Neural progenitor cell (in vitro differentiated cells): ENCODE data around the gene GPX3. TPM values are rescaled to one million over a fixed set of nuclear protein-coding genes. Genes with fewer than 3 reads are reported as not detected.

Experiments
- DNase-seq: peaks from one replicate; pipeline ENCODE4 v3.0.0-alpha.2; 2016; ENCODE audit warnings: low spot score
- H2AFZ ChIP-seq: fragments of 200-600 bp; sonication (generic); replicated peaks from 2 replicates; pipeline ENCODE4 v1.6.1; 2016; ENCODE audit warnings: antibody characterized with exemption
- H3F3A ChIP-seq: fragments of 200-600 bp; sonication (generic); 2 replicates; pipeline ENCODE4 v1.6.1; 2016; ENCODE audit warnings: antibody characterized with exemption, low read depth
- H3K27ac ChIP-seq: fragments of 200-600 bp; sonication (generic); 2 replicates; pipeline ENCODE4 v1.5.1; 2016; ENCODE audit warnings: mild to moderate bottlenecking
- H3K27me3 ChIP-seq: fragments of 200-600 bp; sonication (generic); 2 replicates; pipeline ENCODE4 v1.6.1; 2016; ENCODE audit warnings: mild to moderate bottlenecking, moderate library complexity
- H3K36me3 ChIP-seq: fragments of 200-600 bp; sonication (generic); 2 replicates; pipeline ENCODE4 v1.5.1; 2016
- H3K4me1 ChIP-seq: fragments of 200-600 bp; sonication (generic); 2 replicates; pipeline ENCODE4 v1.6.1; 2016; ENCODE audit warnings: mixed run types
- H3K4me2 ChIP-seq: fragments of 200-600 bp; sonication (generic); 2 replicates; pipeline ENCODE4 v1.6.1; 2016
- H3K4me3 ChIP-seq: fragments of 200-600 bp; sonication (generic); 2 replicates; pipeline ENCODE4 v1.5.1; 2016
- H3K79me2 ChIP-seq: fragments of 200-600 bp; sonication (generic); 2 replicates; pipeline ENCODE4 v1.6.1; 2016; ENCODE audit warnings: low read depth
- H3K9ac ChIP-seq: fragments of 200-600 bp; sonication (generic); 2 replicates; pipeline ENCODE4 v1.6.1; 2016
- H3K9me3 ChIP-seq: fragments of 200-600 bp; sonication (generic); 2 replicates; pipeline ENCODE4 v1.5.1; 2016; ENCODE audit warnings: low read depth
- H4K20me1 ChIP-seq: fragments of 200-600 bp; sonication (generic); 2 replicates; pipeline ENCODE4 v1.6.1; 2016; ENCODE audit warnings: low read depth
- H3K27ac Mint-ChIP-seq: 3 replicates; pipeline ENCODE4 v1.8.0; 2021; ENCODE audit warnings: mixed read lengths
- H3K27me3 Mint-ChIP-seq: 2 replicates; pipeline ENCODE4 v1.8.0; 2022; ENCODE audit warnings: low read depth, mild to moderate bottlenecking, inconsistent platforms, moderate library complexity, mixed read lengths; ENCODE audit not compliant: insufficient read depth
- H3K36me3 Mint-ChIP-seq: 3 replicates; pipeline ENCODE4 v1.8.0; 2021; ENCODE audit warnings: mixed read lengths
- H3K4me1 Mint-ChIP-seq: 3 replicates; pipeline ENCODE4 v1.8.0; 2021; ENCODE audit warnings: mixed read lengths
- H3K4me3 Mint-ChIP-seq: 3 replicates; pipeline ENCODE4 v1.8.0; 2021; ENCODE audit warnings: mild to moderate bottlenecking, moderate library complexity, mixed read lengths
- H3K9me3 Mint-ChIP-seq: 3 replicates; pipeline ENCODE4 v1.8.0; 2020; ENCODE audit warnings: mixed read lengths
- CTCF ChIP-seq: fragments of 200-600 bp; sonication (generic); IDR thresholded peaks from 2 replicates; pipeline ENCODE4 v1.5.1; 2017; ENCODE audit warnings: antibody characterized with exemption, mild to moderate bottlenecking
- EZH2 ChIP-seq: fragments of 200-600 bp; sonication (generic); IDR thresholded peaks from 2 replicates; pipeline ENCODE4 v1.6.1; 2017; ENCODE audit warnings: antibody characterized with exemption, mild to moderate bottlenecking, moderate library complexity
- EZH2phosphoT487 ChIP-seq: fragments of 200-600 bp; sonication (generic); IDR thresholded peaks from 2 replicates; pipeline ENCODE4 v1.6.1; 2017; ENCODE audit warnings: antibody characterized with exemption
- total RNA-seq: library from RNA; depleted of rRNA; stranded (reverse); fragments of >200 nt; gene quantifications from 2 replicates; pipeline ENCODE4 v1.2.3, GENCODE V29; 2015; ENCODE audit warnings: low replicate concordance

Gene GPX3
- total RNA-seq, 1 donor from 2014 or later = 17.9 TPM

- H3K4me1 Mint-ChIP-seq = peaks cover 10% of the 10 kb centered on the region
- H3K9me3 Mint-ChIP-seq = peaks cover 2% of the 10 kb centered on the region
Measured at GRCh38 chr5:151063142-151063989, 43.0 kb downstream of the GPX3 start.

GRCh38 chr5:151064916-151065499, 44.6 kb downstream of the GPX3 start:
- Histone ChIP-seq H2AFZ (no peak overlapping the region), H3K9ac (no peak overlapping the region), H3K9me3 (no peaks in the 10 kb centered on the region), H3K4me1 (no peaks in the 10 kb centered on the region), H3K79me2 (peaks cover 6% of the 10 kb centered on the region), H3K36me3 (no peaks in the 10 kb centered on the region), H3F3A (no peaks in the 10 kb centered on the region), H3K27me3 (no peaks in the 10 kb centered on the region), H3K4me3 (no peak overlapping the region), H3K4me2 (no peak overlapping the region), H3K27ac (no peak overlapping the region), H4K20me1 (peaks cover 39% of the 10 kb centered on the region)
- H3K36me3 Mint-ChIP-seq = peaks cover 7% of the 10 kb centered on the region
- H3K27me3 Mint-ChIP-seq = no peaks in the 10 kb centered on the region
- no peak overlapping the region for H3K27ac Mint-ChIP-seq
- H3K4me1 Mint-ChIP-seq = peaks cover 10% of the 10 kb centered on the region
- peaks cover 2% of the 10 kb centered on the region for H3K9me3 Mint-ChIP-seq
- TF ChIP-seq EZH2phosphoT487 (no peak), EZH2 (no peak), CTCF (no peak)
- no peak for DNase-seq
- H3K4me3 Mint-ChIP-seq = no peak overlapping the region

More at GRCh38 chr5:151063142-151063989, 43.0 kb downstream of the GPX3 start:
- H3K27ac Mint-ChIP-seq = peak overlapping the region; percentile 26
- no peak overlapping the region for H2AFZ ChIP-seq
- DNase-seq = no peak
- H3K4me3 Mint-ChIP-seq = no peak overlapping the region
- H3K27me3 ChIP-seq = no peaks in the 10 kb centered on the region
- H3K9ac ChIP-seq = no peak overlapping the region
- H3K27ac ChIP-seq = no peak overlapping the region
- H3K4me3 ChIP-seq = no peak overlapping the region
- H3K4me1 ChIP-seq = no peaks in the 10 kb centered on the region
- H3K27me3 Mint-ChIP-seq = no peaks in the 10 kb centered on the region
- no peaks in the 10 kb centered on the region for H3K36me3 ChIP-seq
- H3F3A ChIP-seq = no peaks in the 10 kb centered on the region
- peaks cover 22% of the 10 kb centered on the region for H4K20me1 ChIP-seq
- peaks cover 13% of the 10 kb centered on the region for H3K36me3 Mint-ChIP-seq
- no peak overlapping the region for H3K4me2 ChIP-seq
- peaks cover 6% of the 10 kb centered on the region for H3K79me2 ChIP-seq
- H3K9me3 ChIP-seq = no peaks in the 10 kb centered on the region
- no peak for TF ChIP-seq CTCF
- TF ChIP-seq EZH2phosphoT487 = no peak
- TF ChIP-seq EZH2 = no peak

- no peak overlapping the region for H3K4me3 Mint-ChIP-seq
- H3K9me3 Mint-ChIP-seq = peaks cover 2% of the 10 kb centered on the region
- Histone ChIP-seq H3K27ac (no peak overlapping the region), H3K9ac (no peak overlapping the region), H3K4me2 (no peak overlapping the region), H3K36me3 (no peaks in the 10 kb centered on the region), H3K27me3 (no peaks in the 10 kb centered on the region), H4K20me1 (peaks cover 45% of the 10 kb centered on the region), H3K4me3 (no peak overlapping the region), H3F3A (no peaks in the 10 kb centered on the region), H2AFZ (no peak overlapping the region), H3K4me1 (no peaks in the 10 kb centered on the region), H3K9me3 (no peaks in the 10 kb centered on the region), H3K79me2 (peaks cover 6% of the 10 kb centered on the region)
- no peak overlapping the region for H3K27ac Mint-ChIP-seq
- H3K27me3 Mint-ChIP-seq = no peaks in the 10 kb centered on the region
- peaks cover 10% of the 10 kb centered on the region for H3K4me1 Mint-ChIP-seq
- peaks cover 7% of the 10 kb centered on the region for H3K36me3 Mint-ChIP-seq
- DNase-seq = no peak
- TF ChIP-seq EZH2 (no peak), CTCF (no peak), EZH2phosphoT487 (no peak)
Measured at GRCh38 chr5:151065609-151066008, 45.2 kb downstream of the GPX3 start.
